ENCODE results near the gene SUMF1. TPM values are rescaled to one million over a fixed set of nuclear protein-coding genes. Genes with fewer than 3 reads are reported as not detected.

Gene SUMF1
- total RNA-seq, 2 experiments from 2014 or later: 6.4 to 6.6 TPM

- CTCF ChIA-PET: no interaction called here
- POLR2A ChIA-PET: no interaction called here
- no peak for TF ChIP-seq CTCF (IDR thresholded peaks at IDR 0.05)
Measured at GRCh38 chr3:4471907-4472306, 4.8 kb upstream of the SUMF1 start.

GRCh38 chr3:4467522-4467867 is 426 bp upstream of the SUMF1 start:
- Mint-ChIP-seq H3K4me1 (ENCODE audit: low read depth) (peaks cover 17% of the 10 kb centered on the region), H3K36me3 (ENCODE audit: low read depth) (no peaks in the 10 kb centered on the region), H3K27ac (peak overlapping the region; percentile 92), H3K9me3 (no peaks in the 10 kb centered on the region), H3K27me3 (peaks cover 4% of the 10 kb centered on the region), H3K4me3 (peak overlapping the region; percentile 92)
- ATAC-seq (no peak), DNase-seq (no peak)
- no peak for TF ChIP-seq CTCF (IDR thresholded peaks at IDR 0.05)
- CTCF ChIA-PET: interaction anchor here (1.0 to 2.3 kb wide), 4 partner anchors 25 to 166 kb away, joined by 3 to 7 read pairs (median 4); partner anchors contain the start of gene ITPR1
- POLR2A ChIA-PET: interaction anchor here (0.6 to 4.2 kb wide), 10 partner anchors 9 to 457 kb away, joined by 3 to 48 read pairs (median 4); partner anchors contain the start of gene ITPR1
- intact Hi-C loops (cut with micrococcal nuclease): no loop called here

More at GRCh38 chr3:4471907-4472306, 4.8 kb upstream of the SUMF1 start:
- Mint-ChIP-seq H3K36me3 (ENCODE audit: low read depth) (no peaks in the 10 kb centered on the region), H3K4me3 (no peak overlapping the region), H3K9me3 (no peaks in the 10 kb centered on the region), H3K27ac (no peak overlapping the region), H3K4me1 (ENCODE audit: low read depth) (peaks cover 14% of the 10 kb centered on the region), H3K27me3 (peaks cover 18% of the 10 kb centered on the region)
- intact Hi-C loops (cut with micrococcal nuclease): no loop called here
- DNase-seq (no peak), ATAC-seq (no peak)

GRCh38 chr3:4464576-4464975 is 2.5 kb downstream of the SUMF1 start:
- H3K27me3 Mint-ChIP-seq: no peaks in the 10 kb centered on the region
- H3K4me3 Mint-ChIP-seq: no peak overlapping the region
- DNase-seq (no peak), ATAC-seq (no peak)
- H3K27ac Mint-ChIP-seq: no peak overlapping the region
- intact Hi-C loops (cut with micrococcal nuclease): no loop called here
- no peak for TF ChIP-seq CTCF (IDR thresholded peaks at IDR 0.05)
- no peaks in the 10 kb centered on the region for H3K9me3 Mint-ChIP-seq
- ChIA-PET CTCF (no interaction called here), POLR2A (no interaction called here)
- no peaks in the 10 kb centered on the region for H3K36me3 Mint-ChIP-seq (ENCODE audit: low read depth)
- peaks cover 23% of the 10 kb centered on the region for H3K4me1 Mint-ChIP-seq (ENCODE audit: low read depth)

DNA sequence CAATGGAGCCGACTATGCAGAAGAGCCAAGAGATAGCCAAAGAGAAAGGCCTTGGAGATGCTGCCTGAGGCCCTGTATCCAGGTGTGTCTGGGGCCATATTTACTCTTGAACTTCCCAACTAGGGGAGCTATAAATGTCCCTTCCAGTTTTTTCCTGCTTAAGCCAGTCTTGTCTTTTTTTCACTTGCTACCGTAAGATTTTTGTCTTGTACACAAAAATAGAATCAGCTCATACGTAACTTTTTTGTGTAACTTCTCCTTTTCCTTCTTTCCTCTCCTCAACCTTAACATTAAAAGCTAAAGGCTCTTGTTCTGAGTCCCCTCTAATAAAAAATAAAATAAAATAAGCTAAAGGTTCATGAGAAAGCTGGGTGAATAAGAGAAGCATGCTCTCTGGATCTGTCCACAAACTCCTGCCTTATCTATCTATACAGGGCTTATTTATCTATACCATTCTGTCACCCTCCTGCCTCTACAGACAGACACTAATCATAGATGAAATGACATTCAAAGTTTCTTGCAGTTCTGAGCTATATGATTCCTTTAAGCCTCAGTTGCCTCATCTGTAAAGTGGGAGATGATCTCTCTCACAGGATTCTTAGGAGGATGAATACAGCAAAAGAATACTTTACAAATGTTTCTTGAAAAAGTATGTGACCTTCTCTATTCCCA is 4.6 kb downstream of the SUMF1 start:
- H3K36me3 Mint-ChIP-seq (ENCODE audit: low read depth): no peaks in the 10 kb centered on the region
- ChIA-PET POLR2A (interaction anchor here (1.4 kb wide), 1 partner anchor 31 kb away, joined by 3 read pairs; the partner anchor contains the start of gene ITPR1), CTCF (interaction anchor here (0.6 to 1.0 kb wide), 3 partner anchors 91 to 171 kb away, joined by 3 read pairs; no protein-coding TSS in a partner anchor)
- no peaks in the 10 kb centered on the region for H3K9me3 Mint-ChIP-seq
- H3K27me3 Mint-ChIP-seq: no peaks in the 10 kb centered on the region
- TF ChIP-seq CTCF (IDR thresholded peaks at IDR 0.05): no peak
- intact Hi-C loops (cut with micrococcal nuclease): no loop called here
- no peak overlapping the region for H3K27ac Mint-ChIP-seq
- ATAC-seq (no peak), DNase-seq (no peak)
- no peak overlapping the region for H3K4me3 Mint-ChIP-seq
- peaks cover 25% of the 10 kb centered on the region for H3K4me1 Mint-ChIP-seq (ENCODE audit: low read depth)

- POLR2A ChIA-PET: interaction anchor here (1.4 kb wide), 1 partner anchor 32 kb away, joined by 3 read pairs; the partner anchor contains the start of gene ITPR1
- Mint-ChIP-seq H3K4me1 (ENCODE audit: low read depth) (peaks cover 22% of the 10 kb centered on the region), H3K27ac (no peak overlapping the region), H3K4me3 (no peak overlapping the region), H3K27me3 (no peaks in the 10 kb centered on the region), H3K9me3 (no peaks in the 10 kb centered on the region), H3K36me3 (ENCODE audit: low read depth) (no peaks in the 10 kb centered on the region)
- intact Hi-C loops (cut with micrococcal nuclease): no loop called here
- no peak for TF ChIP-seq CTCF (IDR thresholded peaks at IDR 0.05)
- ATAC-seq (no peak), DNase-seq (no peak)
- CTCF ChIA-PET: interaction anchor here (0.6 to 2.9 kb wide), 3 partner anchors 13 to 172 kb away, joined by 3 to 10 read pairs (median 3); no protein-coding TSS in a partner anchor
Measured at GRCh38 chr3:4461468-4462090, 5.5 kb downstream of the SUMF1 start.
